CMK (cell line): Measurements from ENCODE around the gene TRIM7.
"Not testable (repeated sequence)": the region's sequence is repeated elsewhere in the genome, so short reads cannot be mapped to it uniquely, and the experiment has no call there.

Source experiments
- DNase-seq: peaks from one replicate; pipeline ENCODE4 v3.0.0-alpha.2; 2010; ENCODE audit warnings: low read depth

The TRIM7 gene

DNA sequence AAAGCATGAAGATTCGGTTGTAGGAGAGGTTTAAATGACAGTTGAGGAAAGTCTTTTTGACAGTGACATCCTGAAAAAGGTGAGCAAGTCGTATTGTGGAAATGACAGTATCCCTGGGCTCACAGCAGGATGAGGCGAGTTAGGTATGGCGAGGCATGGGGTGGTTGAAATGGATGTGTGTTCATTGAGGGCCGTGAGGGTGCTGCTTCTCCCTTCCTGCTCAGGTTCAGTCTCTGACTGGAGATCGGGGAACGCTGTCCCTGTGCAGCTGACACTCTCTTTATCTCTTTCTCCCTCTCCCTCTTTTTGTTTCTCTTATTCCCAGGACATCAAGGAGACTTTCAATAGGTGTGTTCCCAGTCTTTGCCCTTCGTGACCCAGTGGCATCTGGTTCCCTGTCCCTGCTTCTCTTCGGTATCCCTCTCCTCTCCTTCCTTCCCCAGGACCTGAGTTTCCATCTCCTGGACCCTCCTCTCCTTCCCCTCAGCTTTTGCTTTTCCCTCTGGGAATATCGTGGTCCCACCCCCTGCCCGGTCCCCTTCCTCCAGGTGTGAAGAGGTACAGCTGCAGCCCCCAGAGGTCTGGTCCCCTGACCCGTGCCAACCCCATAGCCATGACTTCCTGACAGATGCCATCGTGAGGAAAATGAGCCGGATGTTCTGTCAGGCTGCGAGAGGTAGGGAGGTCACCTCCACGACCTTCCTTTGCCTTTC lies 28.2 kb upstream of the TRIM7 start:
- DNase-seq = no peak

DNA sequence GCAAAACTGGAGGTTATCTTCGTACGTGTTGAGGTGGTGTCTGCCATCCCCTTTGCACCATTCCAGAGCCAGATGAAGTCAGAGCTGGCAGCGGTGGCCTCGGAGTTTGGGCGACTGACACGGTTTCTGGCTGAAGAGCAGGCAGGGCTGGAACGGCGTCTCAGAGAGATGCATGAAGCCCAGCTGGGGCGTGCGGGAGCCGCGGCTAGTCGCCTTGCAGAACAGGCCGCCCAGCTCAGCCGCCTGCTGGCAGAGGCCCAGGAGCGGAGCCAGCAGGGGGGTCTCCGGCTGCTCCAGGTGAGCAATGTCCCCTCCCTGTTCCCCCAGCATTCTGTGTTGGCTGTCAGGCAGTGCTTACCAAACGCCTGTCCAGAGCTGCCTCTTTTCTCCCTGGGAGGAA lies 27.6 kb upstream of the TRIM7 start:
- no peak for DNase-seq

DNA sequence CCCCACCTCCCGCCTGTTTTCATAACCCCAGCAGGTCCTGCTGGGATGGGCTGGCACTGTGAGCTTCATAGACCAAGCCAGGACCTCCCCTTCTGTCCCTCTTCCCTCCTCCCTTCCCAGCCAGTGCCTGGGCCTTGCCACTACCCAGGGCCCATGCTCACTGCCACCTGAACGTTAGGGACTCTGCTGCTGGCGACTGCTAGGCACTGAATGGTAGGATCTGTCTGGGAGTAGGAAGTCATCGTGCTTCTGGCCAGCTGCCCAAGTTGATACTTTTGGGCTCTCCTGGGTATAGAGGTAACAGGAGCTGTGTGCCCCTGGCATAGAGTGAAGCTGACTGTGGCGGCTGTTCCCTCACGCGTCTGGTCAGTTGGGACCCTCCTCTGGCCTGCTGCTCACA lies 26.4 kb upstream of the TRIM7 start:
- DNase-seq = no peak

DNA sequence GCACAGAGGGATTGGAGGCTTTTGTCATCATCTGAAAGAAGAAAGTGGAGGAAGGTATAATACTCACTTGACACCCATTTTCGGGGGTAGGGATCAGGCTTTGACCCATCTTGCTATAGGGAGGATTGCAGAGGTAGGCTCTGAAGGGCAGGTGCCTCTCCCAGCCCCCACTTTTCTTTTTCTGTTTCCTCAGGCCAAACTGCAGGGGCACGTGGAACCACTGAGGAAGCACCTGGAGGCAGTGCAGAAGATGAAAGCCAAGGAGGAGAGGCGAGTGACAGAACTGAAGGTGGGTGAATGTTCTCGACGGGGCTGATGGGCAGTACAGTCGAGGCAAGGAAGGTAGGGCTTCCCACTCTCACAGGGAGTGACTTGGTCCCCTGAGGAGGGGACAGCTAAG lies 25.6 kb upstream of the TRIM7 start:
- no peak for DNase-seq

DNA sequence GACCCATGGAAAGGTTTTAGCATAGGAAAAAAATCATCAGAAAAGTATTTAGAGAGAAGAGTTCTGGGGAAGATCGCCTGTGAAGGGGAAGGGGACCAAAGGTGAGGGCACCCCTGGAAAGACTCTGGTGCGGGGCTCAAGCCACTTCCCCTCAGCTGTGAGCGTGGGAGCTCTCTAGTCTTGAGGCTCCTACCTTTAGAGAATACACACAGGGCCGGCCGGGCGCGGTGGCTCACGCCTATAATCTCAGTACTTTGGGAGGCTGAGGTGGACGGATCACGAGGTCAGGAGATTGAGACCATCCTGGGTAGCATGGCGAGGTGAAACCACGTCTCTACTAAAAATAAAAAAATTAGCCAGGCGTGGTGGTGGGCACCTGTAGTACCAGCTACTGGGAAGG lies 25.0 kb upstream of the TRIM7 start:
- DNase-seq = no peak

DNA sequence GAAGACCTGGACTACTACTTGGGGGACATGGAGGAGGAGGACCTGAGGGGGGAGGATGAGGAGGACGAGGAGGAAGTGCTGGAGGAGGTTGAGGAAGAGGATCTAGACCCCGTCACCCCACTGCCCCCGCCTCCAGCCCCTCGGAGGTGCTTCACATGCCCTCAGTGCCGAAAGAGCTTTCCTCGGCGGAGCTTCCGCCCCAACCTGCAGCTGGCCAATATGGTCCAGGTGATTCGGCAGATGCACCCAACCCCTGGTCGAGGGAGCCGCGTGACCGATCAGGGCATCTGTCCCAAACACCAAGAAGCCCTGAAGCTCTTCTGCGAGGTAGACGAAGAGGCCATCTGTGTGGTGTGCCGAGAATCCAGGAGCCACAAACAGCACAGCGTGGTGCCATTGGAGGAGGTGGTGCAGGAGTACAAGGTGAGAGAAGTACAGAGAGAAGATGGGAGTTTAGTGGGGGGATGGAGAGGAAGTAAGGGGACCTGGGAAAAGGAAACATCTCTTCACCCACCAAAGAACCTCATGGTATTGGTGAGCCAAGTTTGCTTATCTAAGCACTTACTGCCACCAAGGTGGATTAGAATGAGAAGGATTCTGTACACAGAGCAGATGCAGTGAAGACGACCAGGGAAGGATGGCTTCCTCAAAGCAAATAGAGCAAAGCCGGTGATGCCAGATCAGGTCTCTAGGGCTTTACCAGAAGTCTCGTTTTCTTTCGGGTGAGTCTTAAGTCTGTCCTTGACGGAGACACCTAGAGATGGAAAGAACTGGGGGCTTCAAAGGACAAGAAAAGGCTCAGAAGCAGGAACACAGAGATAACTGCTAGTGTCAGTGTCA lies 19.6 kb upstream of the TRIM7 start:
- no peak for DNase-seq

DNA sequence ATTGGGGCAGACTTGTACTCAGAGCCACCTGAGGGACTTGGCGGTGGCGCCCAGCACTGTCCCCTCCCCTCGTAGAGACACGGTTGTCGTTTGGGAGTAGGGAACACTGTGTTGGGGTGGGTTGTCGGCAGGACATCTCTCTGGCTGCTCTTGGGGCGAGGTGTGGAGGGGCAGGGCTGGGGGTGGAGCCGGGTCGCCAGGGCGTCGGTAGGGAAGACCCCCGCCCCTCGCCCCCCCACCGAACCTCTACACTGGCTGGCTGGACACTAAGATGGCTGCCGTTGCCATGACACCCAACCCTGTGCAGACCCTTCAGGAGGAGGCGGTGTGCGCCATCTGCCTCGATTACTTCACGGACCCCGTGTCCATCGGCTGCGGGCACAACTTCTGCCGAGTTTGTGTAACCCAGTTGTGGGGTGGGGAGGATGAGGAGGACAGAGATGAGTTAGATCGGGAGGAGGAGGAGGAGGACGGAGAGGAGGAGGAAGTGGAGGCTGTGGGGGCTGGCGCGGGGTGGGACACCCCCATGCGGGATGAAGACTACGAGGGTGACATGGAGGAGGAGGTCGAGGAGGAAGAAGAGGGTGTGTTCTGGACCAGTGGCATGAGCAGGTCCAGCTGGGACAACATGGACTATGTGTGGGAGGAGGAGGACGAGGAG lies 18.9 kb upstream of the TRIM7 start:
- DNase-seq = no peak

DNA sequence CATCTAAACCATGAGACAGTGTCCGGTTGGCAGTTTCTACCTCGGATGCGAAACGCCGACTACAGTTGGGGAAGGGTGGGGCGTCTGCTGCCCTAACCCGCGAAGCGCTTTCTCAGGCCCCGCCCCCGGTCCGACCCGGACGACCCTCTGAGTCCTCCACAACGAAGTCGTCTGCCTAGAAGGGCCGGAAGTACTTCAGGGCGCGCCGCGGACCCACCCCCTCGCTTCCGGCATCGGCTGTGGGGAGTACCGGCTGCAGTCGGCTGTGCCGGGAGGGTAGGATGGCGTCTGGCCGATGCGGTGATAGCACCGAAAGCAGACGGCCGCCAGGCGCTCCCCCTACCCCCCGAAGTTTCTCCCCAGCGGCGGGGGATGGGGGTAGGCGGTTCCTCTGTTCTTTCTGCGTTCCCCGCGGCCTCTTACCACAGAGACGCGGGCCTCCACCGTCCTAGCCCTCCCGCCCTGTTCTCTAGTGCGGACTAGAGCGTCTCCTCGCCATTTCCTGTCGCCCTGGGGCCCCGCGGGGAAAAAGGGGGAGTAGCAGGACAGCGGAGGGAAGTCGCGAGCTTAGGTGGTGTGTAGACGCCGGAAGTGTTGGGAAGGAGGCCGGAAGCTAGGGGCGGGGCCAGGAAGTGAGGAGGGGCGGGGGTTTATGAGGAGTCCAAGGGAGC lies 18.2 kb upstream of the TRIM7 start, which contains the start of gene TRIM41:
Gene TRIM41 (plus strand): TSS at position 224 of the 671 bp plus-strand sequence. CDS start 719 bp downstream, outside the sequence.
- DNase-seq = peak; percentile 94

DNA sequence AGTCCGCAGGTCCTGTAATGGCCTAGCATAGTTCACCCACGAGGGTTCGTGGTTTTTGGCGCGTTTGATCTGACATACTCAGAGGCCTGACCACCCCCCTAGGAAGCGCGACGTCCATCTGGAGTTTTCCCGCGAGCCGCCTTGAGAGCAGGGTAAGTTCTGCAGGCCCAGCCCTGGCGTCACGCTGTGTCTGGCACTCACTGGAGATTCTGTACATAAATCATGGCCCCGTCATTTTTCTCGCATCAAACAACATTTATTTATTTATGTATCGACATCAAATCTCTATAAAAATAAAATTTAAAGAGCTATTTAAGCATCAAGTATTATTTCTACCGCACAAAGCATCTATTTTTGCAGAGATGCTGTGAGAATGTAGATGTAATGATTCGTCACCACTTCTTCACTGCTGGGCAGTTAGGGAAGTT lies 17.6 kb upstream of the TRIM7 start:
- DNase-seq = no peak

DNA sequence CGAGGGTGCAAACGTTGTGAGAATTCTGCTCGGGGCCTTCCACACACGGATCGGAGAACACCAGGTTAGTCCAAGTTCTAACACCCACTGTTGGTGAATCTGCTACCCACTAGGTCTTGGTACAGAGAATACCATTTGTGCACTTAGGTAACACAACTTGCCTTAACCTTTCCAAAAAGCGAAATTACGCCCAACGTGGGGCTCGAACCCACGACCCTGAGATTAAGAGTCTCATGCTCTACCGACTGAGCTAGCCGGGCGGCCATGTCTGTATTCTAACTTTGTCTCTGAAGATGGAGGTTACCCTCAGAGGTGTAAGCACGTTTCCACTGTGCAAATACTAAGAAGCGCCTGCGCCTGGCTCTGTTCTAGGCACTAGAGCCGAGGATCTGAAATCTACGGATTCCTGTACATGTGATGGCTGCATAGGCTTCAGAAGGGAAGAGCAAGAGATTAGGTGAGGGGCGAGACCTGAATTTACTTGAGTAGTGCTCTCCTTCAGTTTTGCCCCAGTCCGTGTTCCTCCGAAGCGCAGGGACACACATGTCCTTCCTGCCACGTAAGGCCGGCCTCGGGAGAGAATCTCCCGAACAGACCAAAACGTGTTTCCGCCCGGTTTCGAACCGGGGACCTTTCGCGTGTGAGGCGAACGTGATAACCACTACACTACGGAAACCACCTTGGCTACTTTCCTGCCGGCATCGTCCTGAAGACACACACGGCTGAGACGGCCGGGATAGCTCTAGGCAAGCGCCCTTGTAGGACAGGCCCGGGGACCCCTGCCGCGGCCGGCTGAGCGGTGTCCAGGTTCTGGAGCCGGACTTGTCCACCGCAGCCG lies 17.0 kb upstream of the TRIM7 start:
- DNase-seq = peak; percentile 88

DNA sequence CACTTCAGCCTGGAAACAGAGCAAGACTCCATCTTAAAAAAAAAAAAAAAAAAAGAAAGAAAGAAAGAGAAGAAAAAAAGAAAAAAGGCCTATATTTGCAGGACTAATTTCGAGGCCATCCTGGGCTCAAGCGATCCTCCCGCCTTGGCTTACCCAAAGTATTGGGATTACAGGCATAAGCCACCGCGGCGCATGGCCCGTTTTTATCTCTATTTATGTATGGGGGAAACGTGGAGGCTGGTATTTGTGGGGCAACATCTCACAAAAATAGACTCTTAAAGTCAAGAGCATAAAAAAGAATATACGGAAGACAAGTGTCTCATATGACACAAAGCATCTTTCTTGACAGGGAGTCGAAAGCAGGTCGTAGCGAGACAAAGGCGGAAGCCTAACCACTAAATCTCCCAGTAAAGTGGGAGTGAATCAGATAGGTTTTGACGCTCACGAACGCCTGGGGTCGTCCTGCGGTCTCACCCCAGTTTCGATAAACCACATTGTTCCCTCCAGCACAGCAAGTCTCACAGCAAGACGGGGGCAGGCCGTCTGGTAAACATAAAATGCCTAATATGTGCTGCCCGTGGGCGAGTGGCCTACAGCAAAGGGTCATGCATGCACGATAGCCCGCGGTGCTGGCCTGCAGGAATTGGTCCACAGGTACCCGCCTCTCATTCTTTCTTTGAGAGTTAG lies 16.3 kb upstream of the TRIM7 start:
- peak; percentile 74 for DNase-seq

DNA sequence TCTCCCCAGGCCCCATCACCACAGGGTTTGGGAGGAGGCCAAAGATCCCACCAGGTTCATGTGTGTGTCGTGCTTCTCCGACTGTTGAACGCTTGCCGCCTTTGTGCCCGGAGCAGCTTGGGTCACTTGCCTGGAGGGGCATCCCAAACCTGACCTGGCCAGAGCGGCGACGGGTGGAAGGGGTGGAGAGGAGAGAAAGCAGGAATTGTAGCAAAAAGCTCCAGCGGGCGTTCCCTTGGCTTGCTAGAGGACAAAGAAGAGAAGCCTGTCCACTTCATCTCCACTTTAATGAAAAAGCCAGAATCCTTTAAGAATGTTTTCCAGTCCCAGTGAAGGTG lies 15.2 kb upstream of the TRIM7 start:
- no peak for DNase-seq

DNA sequence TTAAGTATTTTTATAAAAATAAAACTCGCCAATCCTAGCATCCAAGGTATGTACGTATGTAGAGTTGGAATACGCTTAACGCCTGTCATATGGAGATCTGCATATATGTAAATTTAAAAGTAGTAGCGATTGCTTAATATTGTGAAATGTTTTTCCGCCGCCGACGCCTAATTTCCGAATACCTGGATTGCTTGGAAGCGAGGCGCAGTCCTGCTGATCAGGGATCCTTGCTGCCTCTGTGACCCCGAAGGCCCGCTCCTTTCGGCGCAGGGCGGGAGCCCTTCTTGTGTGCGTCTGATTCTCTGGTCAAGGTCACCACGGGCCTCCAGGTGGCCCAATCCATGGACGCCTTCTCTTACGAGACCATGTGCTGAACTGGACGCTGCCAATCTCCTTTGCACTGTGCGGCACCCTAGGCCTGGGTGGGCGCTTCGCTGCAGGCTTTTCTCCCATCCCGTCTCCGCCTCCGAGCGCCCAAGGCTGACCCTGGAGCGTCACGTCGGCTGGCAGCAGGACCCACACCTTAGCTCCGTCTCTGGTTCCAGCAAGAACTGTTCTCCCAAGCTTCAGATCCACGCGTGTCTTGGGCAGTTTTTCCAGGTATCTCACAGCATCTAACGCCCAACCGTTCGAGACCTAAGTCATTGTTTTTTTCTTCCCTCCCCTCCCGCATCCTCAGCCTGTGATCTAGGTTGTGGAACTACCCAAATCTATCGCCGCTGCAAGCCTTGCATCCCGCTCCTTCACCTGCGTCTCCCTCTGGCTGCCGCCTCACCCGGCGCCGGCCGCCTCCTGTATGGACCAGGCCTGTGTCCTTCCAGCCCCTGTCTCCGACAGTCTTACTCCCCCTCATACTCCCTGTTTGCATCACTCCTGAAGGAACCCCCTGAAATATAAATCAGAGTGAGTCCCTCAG lies 14.5 kb upstream of the TRIM7 start:
- DNase-seq = no peak

DNA sequence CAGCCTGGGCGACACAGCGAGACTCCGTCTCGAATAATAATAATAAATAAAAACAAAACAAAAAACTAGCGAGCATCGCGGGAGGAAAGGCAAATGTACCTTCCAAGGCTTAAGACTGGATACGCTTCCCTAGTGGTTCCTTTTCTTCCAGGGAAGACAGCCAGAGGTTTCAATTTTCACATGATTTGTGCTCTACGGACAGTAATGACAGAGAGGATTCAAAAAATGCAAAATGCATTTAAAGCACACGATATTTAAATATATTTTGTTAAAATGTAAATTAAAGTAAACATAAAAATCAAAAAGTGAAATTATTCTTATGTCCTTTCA lies 13.8 kb upstream of the TRIM7 start:
- DNase-seq = no peak

DNA sequence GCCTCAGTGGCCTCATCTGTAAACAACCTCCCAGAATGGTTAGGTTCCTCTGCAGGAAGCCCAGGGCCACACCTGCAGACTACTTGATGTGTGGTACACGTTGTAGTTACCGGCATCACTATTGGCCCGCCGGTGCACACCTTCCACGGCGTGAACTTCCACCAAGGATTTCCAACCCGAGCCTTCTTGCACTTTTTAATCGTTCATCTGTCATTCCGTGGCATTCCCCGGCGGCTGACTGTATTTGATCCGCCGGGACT lies 12.7 kb upstream of the TRIM7 start:
- DNase-seq = peak; percentile 70

DNA sequence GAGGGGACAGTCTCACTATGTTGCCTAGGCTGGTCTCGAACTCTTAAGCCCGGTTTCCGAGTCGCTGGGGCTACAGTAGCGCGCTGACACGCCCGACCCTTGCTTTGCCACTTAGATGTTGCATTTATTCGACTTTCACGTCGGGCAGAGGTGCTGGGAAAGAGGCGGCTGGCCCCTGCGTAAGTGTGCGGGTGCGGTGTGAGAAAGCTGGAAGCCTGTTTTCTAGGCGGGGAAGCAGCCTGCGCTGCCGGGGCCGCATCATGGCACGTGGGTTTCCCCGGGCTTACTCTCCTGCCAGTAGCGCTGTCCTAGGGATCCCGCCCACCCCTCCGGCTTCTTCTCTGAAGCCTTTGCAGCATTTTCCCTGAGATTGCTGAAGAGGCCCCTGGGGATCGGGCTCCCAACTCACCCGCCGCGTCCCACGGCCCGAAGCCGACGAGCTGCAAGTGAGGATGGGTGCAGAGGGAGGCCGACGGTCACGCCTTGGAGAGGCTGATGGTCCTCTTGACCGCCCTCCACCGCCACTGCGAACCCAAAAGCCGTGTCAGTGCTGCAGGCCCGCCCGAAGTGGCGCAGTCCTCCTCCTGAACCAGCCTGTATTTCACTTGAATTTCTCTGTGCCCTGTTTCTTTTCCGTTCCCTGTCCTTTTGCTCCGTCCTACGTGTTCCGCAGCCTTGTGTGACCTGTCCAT lies 12.3 kb upstream of the TRIM7 start:
- DNase-seq = no peak

DNA sequence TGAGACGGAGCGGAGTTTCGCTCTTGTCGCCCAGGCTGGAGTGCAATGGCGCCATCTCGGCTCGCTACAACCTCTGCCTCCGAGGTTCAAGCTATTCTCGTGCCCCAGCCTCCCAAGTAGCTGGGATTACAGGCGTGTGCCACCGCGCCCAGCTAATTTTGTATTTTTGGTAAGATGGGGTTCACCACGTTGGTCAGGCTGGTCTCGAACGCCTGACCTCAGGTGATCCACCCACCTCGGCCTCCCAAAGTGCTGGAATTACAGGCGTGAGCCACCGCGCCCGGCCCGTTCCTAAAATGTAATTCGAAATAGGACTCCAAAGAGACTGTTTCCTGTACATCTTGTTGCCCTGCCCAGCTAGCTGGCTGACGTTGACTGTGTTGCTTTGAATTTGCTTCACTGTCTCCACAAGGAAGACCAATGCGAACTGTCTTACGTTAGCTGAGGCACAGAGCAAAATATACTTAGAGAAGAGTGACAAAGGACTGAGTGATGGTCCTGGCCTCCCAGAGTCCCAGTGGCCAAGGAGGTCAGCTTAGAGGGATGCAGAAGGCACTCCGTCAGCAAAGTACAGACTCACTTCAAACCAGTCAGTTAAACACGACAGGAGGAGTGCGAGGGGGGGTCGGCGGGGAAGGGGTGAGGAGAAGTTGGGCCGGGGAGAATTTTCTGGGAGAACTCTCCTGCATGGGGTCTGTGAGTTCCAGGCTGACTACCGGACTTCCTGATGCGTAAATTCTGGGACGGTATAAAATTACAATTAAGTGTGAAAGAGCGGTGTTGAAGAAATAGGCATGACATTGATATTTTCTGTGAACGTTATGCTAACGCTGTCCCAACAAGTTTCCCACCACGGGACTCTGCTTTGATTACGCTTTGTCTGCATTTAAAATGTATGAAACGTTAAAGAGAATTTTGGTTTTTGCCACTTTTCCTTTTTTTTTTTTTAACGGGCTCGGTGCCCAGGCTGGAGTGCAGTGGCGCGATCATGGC lies 11.3 kb upstream of the TRIM7 start:
- DNase-seq = no peak

DNA sequence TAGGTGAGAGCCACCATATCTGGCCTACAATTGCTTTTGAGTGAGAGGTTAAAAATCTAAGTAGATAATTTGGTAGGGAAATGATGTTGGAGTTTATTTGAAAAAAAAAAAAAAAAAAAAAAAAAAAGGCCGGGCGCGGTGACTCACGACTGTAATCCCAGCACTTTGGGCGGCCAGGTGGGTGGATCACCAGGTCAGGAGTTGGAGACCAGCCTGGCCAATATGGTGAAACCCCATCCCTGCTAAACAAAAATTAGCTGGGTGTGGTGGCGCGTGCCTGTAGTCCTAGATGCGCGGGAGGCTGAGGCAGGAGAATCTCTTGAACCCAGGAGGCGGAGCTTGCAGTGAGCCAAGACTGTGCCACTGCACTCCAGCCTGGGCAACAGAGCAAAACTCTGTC lies 9.3 kb upstream of the TRIM7 start:
- DNase-seq = not testable (repeated sequence)
